HG03135 (cell line): Measurements from ENCODE around the gene FAM222B.
"Not testable (repeated sequence)": the region's sequence is repeated elsewhere in the genome, so short reads cannot be mapped to it uniquely, and the experiment has no call there.

Source experiments
- ATAC-seq: cut with Tn5 transposase; IDR thresholded peaks from one replicate; pipeline ENCODE4 v1.9.1; 2021; ENCODE audit warnings: mild to moderate bottlenecking, moderate library complexity; ENCODE audit not compliant: unreplicated experiment

The FAM222B gene

GRCh38 chr17:28841901-28842281, 699 bp downstream of the FAM222B start:
- ATAC-seq = no peak

- no peak for ATAC-seq
These were observed 3.4 kb downstream of the FAM222B start for GRCh38 chr17:28839221-28839620.

- ATAC-seq = not testable (repeated sequence)
These were observed 6.0 kb downstream of the FAM222B start for GRCh38 chr17:28836541-28836940.

- no peak for ATAC-seq
These were observed 8.2 kb downstream of the FAM222B start for GRCh38 chr17:28834420-28834819.

- no peak for ATAC-seq
These were observed 14.1 kb downstream of the FAM222B start for GRCh38 chr17:28828294-28829040.

- no peak for ATAC-seq
These were observed 14.9 kb downstream of the FAM222B start for GRCh38 chr17:28827672-28828071.

- no peak for ATAC-seq
These were observed 23.0 kb downstream of the FAM222B start for GRCh38 chr17:28819582-28819981.

GRCh38 chr17:28818819-28819221, 23.8 kb downstream of the FAM222B start:
- ATAC-seq = no peak

GRCh38 chr17:28816540-28816939, 26.1 kb downstream of the FAM222B start:
- ATAC-seq = no peak

- peak; percentile 21 for ATAC-seq
These were observed 29.7 kb downstream of the FAM222B start for GRCh38 chr17:28812748-28813377.

GRCh38 chr17:28812091-28812747, 30.4 kb downstream of the FAM222B start:
- ATAC-seq = peak; percentile 98

- no peak for ATAC-seq
These were observed 30.9 kb downstream of the FAM222B start for GRCh38 chr17:28811651-28812090.

- no peak for ATAC-seq
These were observed 32.2 kb downstream of the FAM222B start for GRCh38 chr17:28810437-28810836.

GRCh38 chr17:28807925-28808634, 34.5 kb downstream of the FAM222B start:
- no peak for ATAC-seq

- no peak for ATAC-seq
These were observed 46.5 kb downstream of the FAM222B start for GRCh38 chr17:28796062-28796461.

GRCh38 chr17:28794846-28795441, 47.6 kb downstream of the FAM222B start:
- ATAC-seq = not testable (repeated sequence)

GRCh38 chr17:28792877-28793661, 49.5 kb downstream of the FAM222B start:
- no peak for ATAC-seq

- ATAC-seq = no peak
These were observed 54.5 kb downstream of the FAM222B start for GRCh38 chr17:28788100-28788499.

- no peak for ATAC-seq
These were observed 59.4 kb downstream of the FAM222B start for GRCh38 chr17:28783161-28783560.

GRCh38 chr17:28779601-28780000, 63.0 kb downstream of the FAM222B start:
- not testable (repeated sequence) for ATAC-seq
